GM18873 (cell line): Measurements from ENCODE around the gene BTBD18.
A peak's percentile ranks its signal among the peaks of the same experiment; 100 is the strongest.

Experiments
- ATAC-seq: cut with Tn5 transposase; IDR thresholded peaks from one replicate; pipeline ENCODE4 v1.9.1; 2021; ENCODE audit warnings: mild to moderate bottlenecking, moderate library complexity, moderate number of reproducible peaks; ENCODE audit not compliant: unreplicated experiment, low FRiP score

The BTBD18 gene, protein sequence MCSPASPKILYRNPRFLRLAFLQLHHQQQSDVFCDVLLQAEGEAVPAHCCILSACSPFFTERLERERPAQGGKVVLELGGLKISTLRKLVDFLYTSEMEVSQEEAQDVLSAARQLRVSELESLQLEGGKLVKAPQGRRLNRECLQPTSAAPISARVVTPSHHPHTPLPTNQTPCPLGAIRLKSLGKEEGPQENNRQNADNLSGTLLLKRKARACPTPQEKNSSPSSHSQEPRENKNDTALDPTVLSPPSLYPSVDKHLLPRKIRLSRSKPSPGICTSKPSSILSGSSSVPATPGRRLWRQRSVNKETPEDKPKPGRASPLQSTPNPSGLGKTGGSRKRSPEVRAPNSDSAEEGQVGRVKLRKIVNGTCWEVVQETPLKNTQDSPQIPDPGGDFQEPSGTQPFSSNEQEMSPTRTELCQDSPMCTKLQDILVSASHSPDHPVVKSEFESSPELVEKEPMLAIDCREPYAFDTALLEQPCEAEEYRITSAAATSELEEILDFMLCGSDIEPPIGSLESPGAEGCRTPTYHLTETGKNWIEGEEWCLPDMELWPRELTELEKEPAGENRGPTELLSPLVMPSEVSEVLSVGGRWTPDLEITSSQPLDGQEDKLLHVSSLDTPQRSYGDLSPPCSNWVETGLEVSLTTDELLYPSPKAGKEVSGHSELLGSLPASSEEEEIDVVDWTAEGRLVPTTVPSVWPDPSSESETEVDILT

DNA sequence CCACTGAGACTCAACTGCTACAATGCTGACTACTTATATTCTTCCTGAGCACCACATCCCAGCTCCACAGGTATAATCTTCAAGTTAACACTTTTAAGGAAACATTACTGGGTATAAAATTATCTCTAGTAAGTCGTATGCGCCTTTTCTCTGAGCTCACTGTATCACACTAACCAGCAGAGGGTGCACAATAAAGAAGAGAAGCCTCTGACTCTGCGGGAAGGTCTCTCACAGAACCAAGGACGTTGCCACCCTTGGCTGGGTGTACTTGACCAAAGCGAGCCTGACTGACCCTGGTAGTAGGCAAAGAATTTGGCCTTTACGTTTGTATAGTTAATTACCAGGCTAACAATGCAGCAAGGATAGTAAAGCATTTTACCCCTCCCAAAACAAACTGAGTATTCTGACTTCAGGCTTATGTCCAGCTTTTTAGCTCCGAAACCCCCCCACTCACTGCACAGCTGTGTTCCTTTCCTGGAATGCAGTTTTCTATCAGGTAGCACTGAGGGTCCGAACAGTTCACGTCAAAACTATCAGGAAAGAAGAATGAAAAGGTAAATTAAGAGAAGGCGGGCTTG lies at the start of gene BTBD18:
BTBD18 (minus strand) TSS at position 144 of the 578 bp plus-strand sequence. CDS start 631 bp downstream, outside the sequence.
- ATAC-seq = no peak

DNA sequence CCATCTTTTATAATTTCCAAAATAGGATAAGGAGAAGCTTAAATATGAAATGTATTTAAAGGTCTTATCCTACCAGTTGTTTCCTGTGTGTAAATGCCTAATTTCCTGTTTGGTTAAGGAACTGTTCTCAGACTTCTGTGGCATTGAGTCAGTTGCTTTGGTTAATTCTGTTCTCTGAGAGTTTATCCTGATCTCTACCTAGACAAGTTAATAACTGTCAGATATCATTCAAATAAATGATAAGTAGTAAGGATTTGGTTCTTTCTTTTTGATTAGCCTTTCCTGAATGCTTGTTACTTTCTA lies 49.5 kb upstream of the BTBD18 start:
- ATAC-seq = peak; percentile 10

DNA sequence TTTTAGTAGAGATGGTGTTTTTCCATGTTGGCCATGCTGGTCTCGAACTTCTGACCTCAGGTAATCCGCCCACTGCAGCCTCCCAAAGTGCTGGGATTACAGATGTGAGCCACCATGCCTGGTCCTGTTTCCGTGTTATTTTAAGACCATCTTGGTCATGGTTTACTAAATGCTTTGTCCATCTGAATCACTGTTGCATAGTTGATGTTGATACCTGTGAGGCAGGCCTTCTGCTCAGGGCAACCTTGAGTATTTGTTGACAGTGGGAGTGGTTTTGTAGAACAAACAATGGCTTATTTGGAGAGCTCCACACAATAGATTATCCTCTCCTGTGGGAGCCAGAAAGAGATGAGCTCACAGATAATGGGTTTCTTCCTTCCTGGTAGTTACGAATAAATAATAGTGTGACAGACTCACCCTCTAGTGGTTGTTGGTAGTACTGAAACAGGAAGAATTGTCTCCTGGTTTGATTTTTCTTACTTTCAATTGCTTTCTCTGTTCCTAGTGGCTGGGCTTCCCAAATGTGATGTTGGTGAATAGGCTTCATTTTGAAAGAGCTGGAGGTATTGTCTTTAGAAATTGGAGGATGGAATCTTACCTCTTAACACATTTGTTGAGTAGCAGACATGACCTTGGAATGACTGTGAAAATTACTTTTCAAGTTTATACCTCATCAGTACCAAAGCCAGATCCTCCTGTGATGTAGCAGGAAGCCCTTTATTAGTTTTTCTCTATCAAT lies 49.0 kb upstream of the BTBD18 start:
- peak; percentile 57 for ATAC-seq

DNA sequence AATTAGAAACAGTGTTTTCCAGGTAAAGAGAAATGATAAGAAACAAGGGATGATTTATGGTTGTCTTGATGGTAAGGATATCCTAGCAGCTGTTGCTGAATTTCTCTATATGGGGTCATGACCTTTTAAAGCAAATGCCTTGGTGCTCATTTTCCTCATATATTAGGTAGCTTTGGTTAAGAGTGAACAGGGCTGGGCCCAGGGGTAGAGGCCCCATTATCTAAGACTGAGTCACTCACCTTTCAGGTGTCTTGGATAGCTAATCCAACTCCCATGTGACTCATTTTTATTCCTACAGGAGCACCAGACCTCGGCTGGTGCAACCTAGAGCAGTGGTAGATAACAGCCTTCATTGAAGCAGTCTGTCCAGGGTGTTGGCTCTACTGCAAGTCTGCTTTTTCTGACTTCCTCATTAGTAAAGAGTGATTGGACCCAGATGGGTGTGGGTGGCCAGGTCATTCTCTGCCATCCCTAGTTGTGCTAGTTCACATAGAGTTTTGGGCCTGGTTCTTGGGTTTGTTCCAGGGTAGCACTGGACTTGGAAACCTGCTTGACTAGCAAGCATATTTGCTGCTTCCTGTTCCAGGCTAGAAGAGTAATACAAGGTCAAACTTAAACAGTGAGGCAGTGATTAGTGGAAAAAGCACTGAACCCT lies 47.4 kb upstream of the BTBD18 start:
- ATAC-seq = no peak

DNA sequence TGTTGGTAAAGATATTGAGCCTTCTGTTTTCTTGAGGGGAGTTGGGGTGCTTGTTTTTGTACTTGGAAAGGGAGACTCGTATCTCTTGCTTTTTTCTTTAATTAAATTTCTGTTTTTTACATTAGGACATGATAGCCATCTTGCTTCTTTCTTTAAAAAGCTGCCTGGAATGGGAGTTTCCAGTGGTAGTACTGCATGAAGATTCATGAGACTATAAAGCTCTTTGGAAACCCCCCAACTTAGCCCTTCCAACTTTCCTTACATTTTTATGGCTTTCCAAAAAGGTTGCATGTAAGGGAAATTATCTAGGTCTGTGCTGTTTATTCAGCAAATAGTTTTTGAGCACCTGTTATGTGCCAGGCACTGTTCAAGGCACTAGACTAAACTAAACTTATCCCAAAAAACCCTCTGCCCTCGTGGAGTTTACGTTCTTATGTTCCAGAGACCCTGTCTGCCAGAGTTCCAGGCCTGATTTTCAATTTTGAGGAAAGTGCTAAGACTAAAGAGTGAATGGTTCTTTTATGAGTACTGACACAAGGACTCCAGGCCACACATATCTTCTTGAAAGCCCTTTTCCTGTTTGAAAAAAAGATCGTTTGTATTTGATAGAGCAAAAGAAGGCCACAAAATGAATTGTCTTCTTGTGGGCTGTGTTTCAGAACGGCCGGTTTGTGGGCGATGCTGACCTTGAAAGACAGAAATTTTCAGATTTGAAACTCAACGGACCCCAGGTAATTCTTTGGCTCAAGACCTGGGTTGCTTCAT lies 41.9 kb upstream of the BTBD18 start:
- no peak for ATAC-seq

DNA sequence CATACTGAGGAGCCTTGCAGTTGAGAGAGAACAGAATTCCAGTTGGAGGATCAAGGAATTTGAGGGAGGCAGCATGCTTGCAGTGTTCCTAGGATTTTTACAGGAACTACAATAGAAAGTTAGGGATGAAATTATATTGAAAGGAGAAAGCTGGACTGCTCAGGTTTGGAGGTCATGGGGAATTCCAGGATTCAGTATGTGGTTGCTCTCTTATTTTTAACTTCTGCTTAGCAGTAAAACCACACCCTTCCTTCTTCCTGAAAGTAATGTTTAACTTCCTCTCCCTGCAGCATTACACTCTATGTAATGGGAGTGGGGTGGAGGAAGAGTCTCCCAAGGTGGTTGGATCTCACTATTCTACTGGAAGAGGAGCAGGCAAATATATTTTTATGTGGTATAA lies 41.3 kb upstream of the BTBD18 start:
- no peak for ATAC-seq

DNA sequence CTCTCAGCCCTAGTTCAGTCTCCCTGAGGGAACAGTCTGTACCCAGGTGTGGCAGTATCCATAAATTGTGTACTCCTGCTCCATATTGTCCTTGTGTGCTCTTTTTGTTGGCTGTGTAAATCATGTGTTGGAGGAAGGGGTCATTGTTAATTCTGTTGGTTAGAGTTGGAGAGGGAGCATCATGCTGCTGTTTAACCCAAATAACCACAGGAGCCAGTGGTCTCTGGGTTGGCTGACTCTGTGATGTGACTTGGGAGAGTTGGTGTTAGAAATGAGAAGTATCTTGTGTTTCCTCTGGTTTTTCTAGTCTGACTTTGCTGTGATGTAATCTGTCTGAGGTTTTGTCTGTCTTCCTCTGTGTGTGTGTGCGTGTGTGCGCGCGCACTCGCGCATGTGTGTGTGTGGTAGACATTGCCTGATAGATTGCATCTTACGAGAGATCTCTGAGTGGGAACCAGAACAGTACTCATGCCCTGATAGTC lies 40.5 kb upstream of the BTBD18 start:
- ATAC-seq = peak; percentile 84

DNA sequence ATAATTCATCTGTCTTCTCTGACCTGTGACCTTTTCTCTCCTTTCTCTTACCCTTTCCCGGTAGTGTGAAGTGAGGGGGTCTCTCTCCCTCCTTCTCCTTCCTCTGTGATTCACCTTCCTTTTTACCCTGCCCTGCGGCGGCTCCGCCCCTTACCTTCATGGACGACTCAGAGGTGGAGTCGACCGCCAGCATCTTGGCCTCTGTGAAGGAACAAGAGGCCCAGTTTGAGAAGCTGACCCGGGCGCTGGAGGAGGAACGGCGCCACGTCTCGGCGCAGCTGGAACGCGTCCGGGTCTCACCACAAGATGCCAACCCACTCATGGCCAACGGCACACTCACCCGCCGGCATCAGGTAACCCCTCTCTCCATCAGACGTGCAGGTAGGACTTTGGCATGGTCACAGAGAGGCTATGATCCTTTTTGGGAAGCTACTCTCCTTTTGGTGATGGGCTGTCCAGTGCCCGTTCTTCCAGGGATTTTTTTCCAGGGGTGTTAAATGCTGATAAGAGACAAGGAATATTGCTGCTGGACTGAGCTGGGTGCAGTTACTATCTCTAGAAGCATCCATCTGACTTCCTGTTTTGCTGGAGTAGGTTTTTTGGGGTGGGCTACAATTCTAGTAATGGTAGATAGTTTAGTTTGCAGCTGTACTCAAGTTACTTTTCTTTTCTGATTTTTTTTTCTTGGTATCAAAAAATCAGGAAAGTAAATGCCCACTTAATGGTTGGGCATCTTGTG lies 39.9 kb upstream of the BTBD18 start:
- no peak for ATAC-seq

DNA sequence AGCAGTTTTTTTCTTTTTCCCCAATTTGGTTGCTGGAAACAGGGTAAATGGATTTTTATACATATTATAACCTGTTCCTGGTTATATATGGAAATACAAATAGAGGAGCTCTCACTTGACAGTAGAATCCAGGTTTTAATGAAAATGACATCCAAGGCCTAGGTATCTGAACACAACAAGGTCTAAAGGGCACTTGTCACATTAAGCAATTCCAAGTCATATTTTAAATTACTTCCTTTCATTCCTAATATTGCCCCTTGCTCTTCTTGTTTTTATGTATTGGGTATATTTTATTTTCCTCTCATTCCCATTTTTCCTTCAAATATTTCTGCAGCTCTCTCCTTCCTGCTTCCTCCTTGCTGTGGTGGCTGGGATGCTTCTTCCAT lies 37.1 kb upstream of the BTBD18 start:
- no peak for ATAC-seq

DNA sequence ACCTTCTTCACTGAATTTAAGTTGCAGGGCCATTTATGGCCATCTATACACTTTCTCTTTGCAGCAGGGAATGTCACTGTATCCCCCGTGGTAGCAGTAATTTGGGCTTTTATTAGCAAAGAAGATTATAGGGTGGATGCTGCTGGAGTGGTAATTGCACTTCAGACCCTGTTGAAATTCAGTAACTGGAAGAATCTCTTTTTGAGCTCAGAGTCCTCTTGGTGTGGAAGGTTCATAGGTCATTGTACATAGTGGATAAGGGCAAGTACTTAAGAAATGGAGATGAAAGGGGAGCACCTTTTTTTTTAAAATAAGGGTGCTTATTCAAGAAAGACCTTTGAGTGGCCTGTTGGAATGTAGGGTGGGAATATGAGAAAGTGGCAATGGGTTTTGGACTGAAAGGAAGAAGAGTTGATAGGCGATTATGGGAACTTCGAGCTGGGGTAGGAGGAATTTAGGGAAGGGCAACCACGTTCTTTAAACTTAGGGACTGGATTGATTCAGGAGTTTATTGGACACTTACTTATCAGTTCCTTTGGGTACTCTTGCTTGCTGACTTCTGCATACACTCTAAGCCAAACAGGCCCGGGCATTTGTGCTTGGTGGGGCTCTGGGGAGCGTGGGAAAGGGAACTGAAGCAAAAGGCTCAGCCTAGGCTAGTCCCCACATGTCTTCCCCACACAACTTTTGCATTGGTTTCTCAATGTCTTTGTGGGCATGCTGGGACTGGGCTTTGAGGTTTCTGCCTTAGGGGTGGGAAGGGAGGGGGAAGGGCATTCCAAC lies 36.5 kb upstream of the BTBD18 start:
- ATAC-seq = no peak

DNA sequence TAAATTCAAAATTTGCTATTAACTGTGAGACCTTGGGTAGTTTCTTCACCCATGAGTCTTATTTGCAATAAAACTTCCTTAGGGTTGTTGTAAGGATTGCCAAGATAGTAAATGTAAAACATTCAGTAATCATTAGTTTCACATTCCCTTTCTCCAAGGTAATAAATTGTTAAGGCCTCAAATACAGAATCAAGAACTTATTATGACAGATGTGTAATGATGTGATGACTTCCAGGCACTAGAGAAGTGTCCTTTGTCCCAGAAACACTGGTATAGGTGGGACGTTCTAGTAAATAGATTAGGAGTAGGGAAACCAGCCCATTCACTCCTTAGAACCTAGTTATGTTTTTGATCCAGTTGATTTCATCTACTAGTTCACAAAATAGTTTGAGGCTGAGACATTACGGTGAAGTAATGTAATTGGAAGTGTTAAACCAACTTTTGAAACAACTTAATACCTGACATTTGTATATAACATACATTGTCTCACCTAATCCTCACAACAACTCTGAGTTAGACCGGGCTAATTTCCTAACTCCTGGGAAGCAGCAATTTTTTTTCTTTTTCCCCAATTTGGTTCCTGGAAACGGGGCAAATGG lies 35.5 kb upstream of the BTBD18 start:
- no peak for ATAC-seq

DNA sequence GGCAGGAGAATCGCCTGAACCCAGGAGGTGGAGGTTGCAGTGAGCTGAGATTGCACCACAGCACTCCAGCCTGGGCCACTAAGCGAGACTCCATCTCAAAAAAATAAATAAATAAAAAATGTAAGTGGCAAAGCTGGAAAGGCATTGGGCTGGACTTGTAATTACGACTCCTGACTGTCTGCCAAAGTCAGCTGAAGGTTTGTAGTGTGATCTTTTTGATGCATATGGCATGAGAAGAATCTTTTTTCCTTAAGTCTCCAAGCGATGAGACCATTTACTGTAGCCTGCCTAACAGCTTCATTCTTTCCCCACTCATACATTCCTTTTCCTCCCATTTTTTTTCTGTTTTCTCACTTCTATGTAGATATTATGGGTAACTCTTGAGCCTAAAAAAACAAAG lies 34.8 kb upstream of the BTBD18 start:
- no peak for ATAC-seq

DNA sequence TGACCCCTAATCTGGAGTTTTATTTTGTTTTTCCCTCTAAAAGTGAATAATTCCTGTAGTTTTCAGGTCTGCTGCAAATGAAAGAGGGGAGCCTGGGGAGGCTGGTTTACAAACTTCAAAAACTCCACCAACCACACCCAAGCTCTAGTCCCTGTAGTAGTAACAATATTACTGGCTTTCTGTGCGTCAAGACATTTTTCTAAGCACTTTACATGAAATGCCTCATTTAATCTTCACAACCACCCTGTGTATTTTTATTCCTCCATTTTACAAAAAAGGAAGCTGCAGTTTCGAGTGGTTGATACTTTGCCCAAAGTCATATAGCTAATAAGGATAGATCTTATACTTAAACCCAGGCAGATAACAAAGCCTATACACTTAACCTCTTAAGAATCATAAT lies 33.5 kb upstream of the BTBD18 start:
- no peak for ATAC-seq

DNA sequence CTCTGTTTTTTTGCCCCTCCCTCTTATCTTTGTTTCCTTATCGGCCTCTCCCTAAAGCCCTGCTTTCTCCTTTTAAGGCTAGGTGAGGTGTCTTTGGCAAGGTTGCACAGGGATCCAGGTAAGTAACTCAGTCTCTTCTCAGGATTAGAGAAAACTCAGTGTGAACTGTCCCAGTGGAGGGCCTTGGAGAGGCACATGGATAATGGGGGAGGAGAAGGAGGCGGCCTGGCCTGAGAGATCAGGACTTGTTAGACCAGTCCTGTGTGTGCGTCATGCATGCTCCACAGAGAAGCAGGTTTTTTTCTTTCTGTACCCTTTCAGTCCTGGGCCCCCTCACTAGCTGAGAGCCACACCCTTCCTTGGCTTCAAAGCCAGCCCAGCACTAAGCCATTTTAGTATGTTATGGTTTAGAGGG lies 29.9 kb upstream of the BTBD18 start:
- no peak for ATAC-seq

DNA sequence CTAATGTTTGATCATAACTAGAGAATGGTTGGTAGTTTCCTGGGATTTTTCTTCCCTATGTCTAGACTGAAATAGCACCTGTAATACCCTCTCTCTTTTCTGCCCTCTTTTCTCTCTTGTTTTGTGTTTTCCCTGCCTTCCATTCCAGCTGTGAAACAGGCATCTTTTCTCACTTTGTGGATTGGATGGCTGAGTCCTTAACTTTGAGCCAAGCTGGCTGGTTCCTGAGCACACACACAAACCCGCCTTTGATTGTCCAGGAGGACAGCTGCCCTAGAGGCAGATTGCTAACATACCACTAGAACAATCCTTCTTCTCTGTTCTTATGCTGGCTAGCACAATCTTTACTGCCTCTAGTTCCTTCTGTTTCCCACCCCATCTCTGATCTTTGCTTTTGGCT lies 27.7 kb upstream of the BTBD18 start:
- ATAC-seq = no peak

DNA sequence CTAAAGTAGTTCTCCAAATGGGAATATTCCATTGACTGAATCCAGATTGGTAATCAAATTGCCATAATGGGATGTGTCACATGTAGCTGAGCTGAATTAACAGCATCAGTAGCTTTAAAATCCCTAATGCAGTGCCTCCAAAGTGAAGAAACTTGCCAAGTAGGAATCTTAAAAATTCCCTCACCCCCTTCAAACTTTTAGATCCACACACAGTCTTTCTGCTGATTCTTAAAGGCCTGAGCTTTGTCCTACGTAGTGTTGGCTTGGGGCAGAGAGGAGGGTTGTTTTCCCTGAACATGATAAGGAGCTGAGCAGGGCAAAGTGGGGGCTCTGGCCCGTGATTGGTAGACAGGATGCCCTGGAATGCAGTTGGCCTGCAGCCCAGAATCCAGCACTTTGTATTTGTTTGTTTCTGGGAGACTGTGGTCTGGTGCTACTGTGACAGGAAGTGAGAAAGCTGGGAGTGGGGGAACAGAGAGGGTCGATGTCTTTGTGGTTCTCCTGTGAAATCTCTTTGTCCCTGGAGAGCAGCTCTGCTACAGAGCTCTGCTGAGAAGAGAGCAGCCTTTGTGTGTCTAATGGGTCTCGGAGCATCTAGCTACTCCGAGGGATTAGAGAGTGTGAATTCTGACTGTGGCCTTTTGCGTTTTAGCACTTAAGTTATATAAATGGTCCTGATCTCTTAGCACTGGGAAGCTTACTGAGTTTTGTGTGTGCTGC lies 26.9 kb upstream of the BTBD18 start:
- ATAC-seq = no peak

DNA sequence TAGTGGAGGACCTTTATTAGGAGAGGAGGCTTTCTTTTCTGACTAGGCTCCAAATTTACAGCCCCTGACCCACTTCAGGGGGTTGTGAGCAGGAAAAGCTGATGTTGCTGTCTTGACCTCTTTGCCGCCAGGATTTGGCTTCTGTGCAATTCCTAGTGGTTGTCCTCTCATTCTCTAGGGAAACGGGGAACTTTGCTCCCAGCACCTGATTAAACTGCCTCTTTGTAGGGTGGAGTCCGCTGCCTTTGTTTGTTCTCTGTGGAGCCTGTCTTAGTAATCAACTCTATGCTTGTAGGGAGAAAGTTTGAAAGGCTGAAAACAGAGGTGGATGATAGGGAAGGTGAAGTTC lies 26.3 kb upstream of the BTBD18 start:
- no peak for ATAC-seq
